Activated CD8-positive, alpha-beta memory T cell treated with anti-CD3 and anti-CD28 coated beads, Interleukin-2, amount 50 U/mL, for 4 hours (primary cell): ENCODE data around the gene C3orf80.
"Not testable (repeated sequence)": the region's sequence is repeated elsewhere in the genome, so short reads cannot be mapped to it uniquely, and the experiment has no call there.

Experiments
- DNase-seq: peaks from one replicate; pipeline ENCODE4 v3.0.0-alpha.2; 2020

Gene C3orf80

GRCh38 chr3:160217675-160218074 lies 7.5 kb upstream of the C3orf80 start:
- DNase-seq = no peak

- DNase-seq = no peak
Measured at GRCh38 chr3:160218136-160218535, 7.1 kb upstream of the C3orf80 start.

- no peak for DNase-seq
Measured at GRCh38 chr3:160220038-160220437, 5.2 kb upstream of the C3orf80 start.

GRCh38 chr3:160221019-160221418 lies 4.2 kb upstream of the C3orf80 start:
- DNase-seq = no peak

- DNase-seq = no peak
Measured at GRCh38 chr3:160224256-160224655, 966 bp upstream of the C3orf80 start.

GRCh38 chr3:160224811-160225175 lies 429 bp upstream of the C3orf80 start:
- DNase-seq = no peak

DNA sequence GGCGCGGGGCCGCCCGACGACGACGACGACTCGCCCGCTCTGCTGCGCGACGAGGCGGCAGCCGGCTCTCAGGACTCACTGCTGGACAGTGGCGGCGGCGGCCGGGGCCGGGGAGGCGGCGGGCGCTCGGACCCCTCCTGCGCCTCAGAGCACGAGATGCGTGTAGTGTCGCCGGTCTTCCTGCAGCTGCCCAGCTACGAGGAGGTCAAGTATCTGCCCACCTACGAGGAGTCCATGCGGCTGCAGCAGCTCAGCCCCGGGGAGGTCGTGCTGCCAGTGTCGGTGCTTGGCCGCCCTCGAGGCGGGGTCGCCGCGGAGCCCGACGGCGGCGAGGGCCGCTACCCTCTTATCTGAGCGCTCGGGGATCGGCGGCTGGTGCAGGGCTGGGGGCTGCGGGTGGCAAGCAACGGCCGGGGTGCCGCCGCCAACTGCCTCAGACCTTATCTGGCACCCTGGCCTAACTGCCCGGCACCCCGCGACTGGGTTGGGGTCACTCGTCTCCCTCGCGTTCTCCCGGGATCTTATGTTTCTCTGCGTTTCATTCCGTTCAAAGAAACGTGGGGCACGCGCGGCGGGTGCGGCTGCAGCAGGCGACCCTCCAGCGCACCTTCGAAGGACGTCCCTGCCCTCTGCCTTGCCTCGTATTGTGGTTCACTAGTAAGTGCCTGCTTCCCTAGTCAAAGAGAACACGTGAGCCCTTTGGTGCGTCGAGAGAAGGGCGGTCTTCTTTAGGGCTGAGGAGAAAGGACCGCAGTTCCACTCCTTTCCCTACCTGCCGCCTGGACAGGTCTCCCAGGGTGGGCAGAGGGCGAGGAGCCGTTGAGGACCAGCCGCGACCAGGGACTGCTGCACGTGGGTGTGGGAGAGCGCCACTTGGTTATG lies 1.0 kb downstream of the C3orf80 start:
- DNase-seq = no peak

DNA sequence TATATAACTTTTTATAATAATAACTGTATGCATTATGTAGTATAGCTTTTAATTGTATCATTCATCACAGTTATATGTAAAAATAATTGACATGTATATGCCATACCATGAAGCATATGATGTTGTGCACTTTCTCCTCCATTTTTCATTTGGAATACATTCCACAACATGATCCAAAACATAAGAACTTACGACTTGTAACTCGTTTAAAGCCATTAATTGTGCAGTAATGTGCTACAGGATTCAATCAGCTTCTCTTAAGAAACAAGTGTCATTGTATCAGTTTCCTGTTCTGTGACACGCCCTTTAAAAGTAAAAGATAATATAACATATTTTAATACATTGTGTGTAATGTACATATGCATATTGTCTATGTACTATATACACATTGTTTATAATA lies 2.2 kb downstream of the C3orf80 start:
- DNase-seq = no peak

- DNase-seq = no peak
Measured at GRCh38 chr3:160232014-160232413, 6.8 kb downstream of the C3orf80 start.

DNA sequence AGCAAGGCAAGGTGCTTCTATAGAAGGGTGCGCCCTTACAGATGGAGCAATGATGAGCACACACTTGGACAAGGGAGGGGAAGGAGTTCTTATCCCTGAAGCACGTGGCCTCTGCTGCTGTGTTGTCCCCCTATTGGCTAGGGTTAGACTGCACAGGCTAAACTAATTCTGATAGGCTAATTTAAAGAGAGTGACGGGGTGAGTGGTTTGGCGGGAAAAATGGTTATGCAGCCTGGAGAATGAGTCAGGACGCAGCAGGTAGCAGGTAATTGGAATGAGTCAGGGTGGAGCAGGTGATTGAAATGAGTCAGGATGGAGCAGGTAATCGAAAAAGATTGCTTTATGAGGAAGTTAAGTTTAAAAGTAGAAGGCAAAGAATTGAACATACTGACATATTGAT lies 15.5 kb downstream of the C3orf80 start:
- not testable (repeated sequence) for DNase-seq

GRCh38 chr3:160245261-160245800 lies 20.1 kb downstream of the C3orf80 start:
- DNase-seq = no peak

DNA sequence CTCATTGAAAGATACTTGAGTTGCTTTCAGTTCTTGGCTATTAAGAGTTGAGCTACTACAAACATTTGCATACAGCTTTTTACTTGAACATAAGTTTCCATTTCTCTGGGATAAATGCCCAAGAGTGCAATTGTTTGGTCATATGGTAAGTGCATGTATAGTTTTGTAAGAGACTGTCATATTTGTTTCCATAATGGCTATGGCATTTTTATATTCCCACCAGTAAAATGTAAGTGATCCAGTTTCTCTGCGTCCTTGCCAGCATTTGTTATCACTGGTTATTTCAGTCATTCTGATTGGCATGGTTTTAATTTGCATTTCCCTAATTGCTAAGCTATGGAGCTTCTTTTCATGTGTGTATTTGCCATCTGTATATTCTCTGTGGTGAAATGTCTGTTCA lies 22.5 kb downstream of the C3orf80 start:
- no peak for DNase-seq

- no peak for DNase-seq
Measured at GRCh38 chr3:160253298-160253697, 28.1 kb downstream of the C3orf80 start.

DNA sequence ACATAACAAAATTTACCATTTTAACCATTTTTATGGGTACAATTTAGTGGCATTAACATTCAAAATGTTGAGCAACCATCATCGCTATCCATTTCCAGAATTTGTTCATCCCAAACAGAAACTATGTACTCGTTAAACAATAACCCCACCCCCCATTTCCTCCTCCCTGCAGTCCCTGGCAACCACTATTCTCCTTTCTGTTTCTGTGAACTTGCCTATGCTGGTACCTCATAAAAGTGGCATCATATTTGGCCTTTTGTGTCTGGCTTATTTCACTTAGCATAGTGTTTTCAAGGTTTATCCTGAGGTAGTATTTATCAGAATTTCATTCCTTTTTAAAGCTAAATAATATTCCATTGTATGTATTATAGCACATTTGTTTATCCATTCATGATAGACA lies 32.4 kb downstream of the C3orf80 start:
- no peak for DNase-seq

- DNase-seq = no peak
Measured at GRCh38 chr3:160259589-160259988, 34.4 kb downstream of the C3orf80 start.

DNA sequence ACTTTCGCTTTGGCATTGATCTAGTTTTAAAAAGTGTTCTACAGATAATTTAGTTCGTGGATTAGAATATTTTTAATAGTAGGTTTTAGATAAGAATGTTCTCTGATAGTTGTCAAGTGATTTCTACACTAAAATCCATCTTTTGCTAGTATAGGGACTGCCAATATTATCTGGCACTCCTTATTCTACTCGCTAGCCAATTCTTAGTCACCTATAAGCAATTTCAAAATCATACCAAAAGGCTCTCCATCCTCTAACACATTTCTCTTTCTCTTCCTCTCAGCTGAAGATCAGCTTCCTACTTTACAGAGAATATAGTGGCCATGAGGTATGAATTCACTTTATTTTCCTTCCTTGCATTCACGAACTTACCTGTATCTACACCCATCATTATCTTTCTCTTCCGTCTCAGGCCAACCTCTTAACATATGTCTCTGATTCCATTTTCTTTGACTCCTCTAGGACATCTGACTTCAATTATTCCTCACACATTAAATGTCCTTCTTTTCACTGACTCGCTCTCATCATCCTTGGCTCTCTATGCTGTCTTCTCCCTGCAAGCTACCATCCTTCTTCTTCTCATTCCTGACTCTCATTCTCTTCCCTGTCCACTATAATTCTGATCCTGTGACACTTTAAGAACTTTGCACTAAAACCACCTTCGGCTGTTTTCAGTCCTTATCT lies 35.5 kb downstream of the C3orf80 start:
- no peak for DNase-seq

DNA sequence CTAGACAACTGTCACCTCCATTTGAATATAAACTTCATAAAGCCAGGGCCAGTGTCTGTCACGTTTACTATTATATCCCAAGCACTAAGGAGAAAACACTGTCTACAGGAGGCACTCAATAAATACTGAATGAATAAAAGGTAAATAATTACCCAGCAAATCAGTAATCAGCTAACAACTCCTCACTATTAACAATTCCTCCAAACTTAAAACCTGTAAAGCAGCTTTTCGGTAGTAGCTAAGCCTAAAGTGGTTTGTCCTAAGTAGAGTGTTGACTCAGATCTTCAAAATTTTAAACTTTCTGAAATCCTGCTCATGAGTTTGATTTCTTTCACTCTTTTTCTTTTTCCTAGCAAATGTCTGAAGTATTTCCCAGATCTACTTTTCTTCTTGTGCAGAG lies 39.9 kb downstream of the C3orf80 start:
- no peak for DNase-seq
